ENCODE results near the gene ZNF3.

The ZNF3 gene

DNA sequence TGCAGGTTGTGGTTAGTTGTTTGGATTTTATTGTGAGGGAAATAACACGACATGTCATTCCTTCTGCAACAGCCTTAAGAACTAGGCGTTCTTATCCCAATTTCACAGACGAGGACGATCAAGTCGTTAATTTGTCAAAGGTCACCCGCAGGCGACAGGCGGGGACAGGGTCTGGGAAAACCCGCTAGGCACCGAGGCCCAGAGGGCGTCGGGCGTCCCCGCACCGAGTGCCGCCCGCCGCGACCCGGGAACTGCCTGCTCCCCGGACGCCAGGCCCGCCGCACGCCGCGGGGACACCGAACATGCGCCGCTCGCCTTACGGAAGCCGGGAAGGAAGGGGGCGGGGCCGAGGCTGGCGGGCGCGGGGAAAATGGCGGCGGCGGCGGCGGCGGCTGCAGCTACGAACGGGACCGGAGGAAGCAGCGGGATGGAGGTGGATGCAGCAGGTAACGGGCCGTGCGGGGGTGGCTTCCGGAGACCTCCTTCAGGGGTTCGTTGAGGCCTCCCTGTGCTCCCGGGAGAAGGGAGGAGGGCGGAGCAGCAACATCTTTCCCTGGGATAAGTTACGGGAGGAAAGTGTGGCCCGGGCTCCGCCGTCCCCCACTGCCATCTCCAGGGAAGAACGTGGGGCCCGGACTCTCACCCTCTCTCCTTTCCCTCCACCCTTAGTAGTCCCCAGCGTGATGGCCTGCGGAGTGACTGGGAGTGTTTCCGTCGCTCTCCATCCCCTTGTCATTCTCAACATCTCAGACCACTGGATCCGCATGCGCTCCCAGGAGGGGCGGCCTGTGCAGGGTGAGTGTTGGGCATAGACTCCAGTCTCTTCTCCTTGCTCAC lies 7.3 kb upstream of the ZNF3 start, which contains the start of gene COPS6:
COPS6 (plus strand) TSS at position 349 of the 837 bp plus-strand sequence; CDS start at position 371, 22 bp downstream.
- TF ChIP-seq, protein P1, sequence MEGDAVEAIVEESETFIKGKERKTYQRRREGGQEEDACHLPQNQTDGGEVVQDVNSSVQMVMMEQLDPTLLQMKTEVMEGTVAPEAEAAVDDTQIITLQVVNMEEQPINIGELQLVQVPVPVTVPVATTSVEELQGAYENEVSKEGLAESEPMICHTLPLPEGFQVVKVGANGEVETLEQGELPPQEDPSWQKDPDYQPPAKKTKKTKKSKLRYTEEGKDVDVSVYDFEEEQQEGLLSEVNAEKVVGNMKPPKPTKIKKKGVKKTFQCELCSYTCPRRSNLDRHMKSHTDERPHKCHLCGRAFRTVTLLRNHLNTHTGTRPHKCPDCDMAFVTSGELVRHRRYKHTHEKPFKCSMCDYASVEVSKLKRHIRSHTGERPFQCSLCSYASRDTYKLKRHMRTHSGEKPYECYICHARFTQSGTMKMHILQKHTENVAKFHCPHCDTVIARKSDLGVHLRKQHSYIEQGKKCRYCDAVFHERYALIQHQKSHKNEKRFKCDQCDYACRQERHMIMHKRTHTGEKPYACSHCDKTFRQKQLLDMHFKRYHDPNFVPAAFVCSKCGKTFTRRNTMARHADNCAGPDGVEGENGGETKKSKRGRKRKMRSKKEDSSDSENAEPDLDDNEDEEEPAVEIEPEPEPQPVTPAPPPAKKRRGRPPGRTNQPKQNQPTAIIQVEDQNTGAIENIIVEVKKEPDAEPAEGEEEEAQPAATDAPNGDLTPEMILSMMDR (IDR thresholded peaks at IDR 0.05; ENCODE audit: borderline replicate concordance, control extremely low read depth, extremely low read depth, insufficient read depth, missing control alignments), result no peak
- in situ Hi-C loops (cut with MboI; ENCODE audit: low sequenced_read_pairs, unreplicated experiment), result no loop called here
- peak; percentile 91 for DNase-seq (ENCODE audit: low spot score)

DNA sequence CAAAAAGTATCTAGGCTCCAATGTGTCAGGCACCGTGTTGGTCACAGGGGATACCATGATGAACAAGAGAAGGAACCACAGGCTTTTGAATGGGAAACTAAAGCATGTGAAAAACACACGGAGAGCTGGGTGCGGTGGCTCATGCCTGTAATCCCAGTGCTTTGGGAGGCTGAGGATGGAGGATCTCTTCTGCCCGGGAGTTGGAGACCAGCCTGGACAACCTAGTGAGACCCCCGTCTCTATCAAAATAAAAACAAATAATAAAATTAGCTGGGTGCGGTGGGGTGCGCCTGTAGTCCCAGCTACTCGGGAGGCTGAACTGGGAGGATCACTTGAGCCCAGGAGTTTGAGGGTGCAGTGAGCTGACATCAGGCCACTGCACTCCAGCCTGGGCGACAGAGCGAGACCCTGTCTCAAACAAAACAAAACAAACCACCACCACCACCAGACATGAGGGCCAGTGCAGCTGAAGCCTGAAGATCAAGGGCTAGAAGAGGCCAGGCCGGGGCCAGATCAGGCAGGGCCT lies 6.6 kb upstream of the ZNF3 start:
- DNase-seq (ENCODE audit: low spot score), result no peak
- in situ Hi-C loops (cut with MboI; ENCODE audit: low sequenced_read_pairs, unreplicated experiment), result no loop called here
- TF ChIP-seq, protein P1 (IDR thresholded peaks at IDR 0.05; ENCODE audit: borderline replicate concordance, control extremely low read depth, extremely low read depth, insufficient read depth, missing control alignments), result no peak

DNA sequence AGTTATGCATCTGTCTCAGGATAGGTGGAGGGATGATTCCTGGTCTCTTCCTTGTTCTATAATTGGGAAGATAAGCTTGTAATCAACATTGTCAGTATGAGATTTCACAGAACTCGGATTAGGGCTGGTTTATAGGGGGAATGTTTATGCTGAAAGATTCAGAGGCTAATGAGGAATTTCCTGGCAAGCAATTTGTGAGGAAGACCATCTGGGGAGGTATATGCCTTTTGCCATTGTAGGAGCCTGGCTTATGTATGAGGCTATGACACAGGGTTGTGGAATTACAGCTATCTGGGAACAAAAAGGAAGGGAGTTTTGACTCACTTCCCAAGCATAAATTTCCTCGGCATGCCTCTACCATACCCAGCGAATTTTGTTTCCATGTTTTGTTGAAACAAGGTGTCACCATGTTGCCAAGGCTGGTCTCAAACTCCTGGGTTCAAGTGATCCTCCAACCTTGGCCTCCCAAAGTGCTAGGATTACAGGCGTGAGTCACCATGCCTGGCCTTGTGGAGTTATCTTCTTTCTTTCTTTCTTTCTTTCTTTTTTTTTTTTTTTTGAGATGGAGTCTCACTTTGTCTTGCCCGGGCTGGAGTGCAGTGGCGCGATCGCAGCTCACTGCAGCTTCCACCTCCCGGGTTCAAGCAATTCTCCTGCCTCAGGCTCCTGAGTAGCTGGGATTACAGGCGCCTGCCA lies 5.7 kb upstream of the ZNF3 start:
- TF ChIP-seq, protein P1 (IDR thresholded peaks at IDR 0.05; ENCODE audit: borderline replicate concordance, control extremely low read depth, extremely low read depth, insufficient read depth, missing control alignments), result no peak
- DNase-seq (ENCODE audit: low spot score), result no peak
- in situ Hi-C loops (cut with MboI; ENCODE audit: low sequenced_read_pairs, unreplicated experiment), result no loop called here

DNA sequence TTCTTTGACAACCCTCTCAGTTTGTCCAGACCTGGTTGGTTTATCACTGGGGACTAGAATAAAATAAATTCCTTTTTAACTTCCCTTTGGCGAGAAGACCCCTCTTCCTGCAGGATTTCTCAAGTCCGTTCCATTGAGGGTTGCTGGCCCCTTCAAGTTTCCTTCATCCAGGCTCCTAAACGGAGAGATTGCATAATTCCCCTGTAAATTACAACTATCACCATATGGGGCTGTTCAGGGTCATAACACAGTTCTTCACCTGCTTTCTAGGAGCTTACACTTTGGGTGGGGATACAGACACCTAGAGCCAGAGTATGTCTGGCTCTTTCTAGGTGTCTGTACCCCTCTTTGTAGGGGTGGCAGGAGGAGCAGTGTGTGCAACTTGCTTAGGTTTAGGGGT lies 4.0 kb upstream of the ZNF3 start:
- TF ChIP-seq, protein P1 (IDR thresholded peaks at IDR 0.05; ENCODE audit: borderline replicate concordance, control extremely low read depth, extremely low read depth, insufficient read depth, missing control alignments), result no peak
- in situ Hi-C loops (cut with MboI; ENCODE audit: low sequenced_read_pairs, unreplicated experiment), result no loop called here
- DNase-seq (ENCODE audit: low spot score), result no peak

DNA sequence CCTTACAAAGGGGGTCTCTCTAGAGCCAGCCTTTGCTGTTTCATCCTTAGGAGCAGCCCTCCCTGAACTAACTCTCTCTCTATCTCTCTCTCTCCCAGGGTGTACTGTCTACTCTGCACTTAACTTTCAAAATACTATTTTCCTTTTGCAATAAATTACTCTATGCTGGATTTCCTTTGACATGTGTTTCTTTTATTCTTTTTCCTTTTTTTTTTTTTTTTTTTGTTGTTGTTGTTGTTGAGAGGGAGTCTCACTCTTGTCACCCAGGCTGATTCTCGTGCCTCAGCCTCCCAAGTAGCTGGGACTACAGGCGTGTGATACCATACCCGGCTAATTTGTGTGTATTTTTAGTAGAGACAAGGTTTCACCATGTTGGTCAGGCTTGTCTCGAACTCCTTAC lies 1.5 kb upstream of the ZNF3 start:
- in situ Hi-C loops (cut with MboI; ENCODE audit: low sequenced_read_pairs, unreplicated experiment), result no loop called here
- no peak for DNase-seq (ENCODE audit: low spot score)
- TF ChIP-seq, protein P1 (IDR thresholded peaks at IDR 0.05; ENCODE audit: borderline replicate concordance, control extremely low read depth, extremely low read depth, insufficient read depth, missing control alignments), result no peak

DNA sequence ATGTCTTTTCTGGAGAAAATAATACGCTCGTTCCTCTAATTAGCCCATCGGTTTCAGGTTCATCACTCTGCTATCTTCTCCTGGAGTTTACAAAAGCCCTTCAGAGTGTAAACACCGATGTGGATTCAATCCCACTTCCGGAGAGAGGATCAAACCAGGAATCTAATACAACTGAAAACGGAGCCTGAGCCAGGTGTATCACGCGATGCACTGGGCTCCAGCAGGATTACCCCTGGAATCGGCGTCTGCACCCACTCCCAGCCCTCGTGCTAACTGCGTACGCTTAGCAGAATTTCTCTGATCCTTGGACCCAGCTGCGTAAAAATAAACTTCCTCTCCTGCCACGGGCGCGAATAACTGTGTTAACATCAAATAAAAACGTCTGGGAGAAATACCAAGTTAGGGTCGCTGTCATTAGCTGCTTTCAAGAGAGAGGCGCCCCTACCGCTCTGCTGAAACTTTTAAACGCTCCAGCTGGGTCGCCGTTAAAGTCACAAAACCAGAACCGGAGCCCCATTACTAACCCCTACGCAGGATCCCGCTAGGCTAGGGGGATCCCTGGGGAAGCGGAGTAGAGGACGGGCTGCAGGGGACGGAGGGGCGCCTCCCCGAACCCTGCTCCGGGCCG lies 502 bp downstream of the ZNF3 start:
- in situ Hi-C loops (cut with MboI; ENCODE audit: low sequenced_read_pairs, unreplicated experiment), result no loop called here
- TF ChIP-seq, protein P1 (IDR thresholded peaks at IDR 0.05; ENCODE audit: borderline replicate concordance, control extremely low read depth, extremely low read depth, insufficient read depth, missing control alignments), result no peak
- no peak for DNase-seq (ENCODE audit: low spot score)

All from GM13976 (cell line).